C4-2B (cell line): Measurements from ENCODE around the gene ACP1.

ENCODE experiments used
- H3K27ac ChIP-seq: fragments of 450-650 bp; 2 replicates; pipeline ENCODE4 v1.5.1; 2017
- CTCF ChIP-seq: fragments of 450-650 bp; conservative IDR thresholded peaks from 2 replicates; pipeline ENCODE4 v1.5.1; 2017; ENCODE audit warnings: mild to moderate bottlenecking
- ZFX ChIP-seq: fragments of 450-650 bp; IDR thresholded peaks from 2 replicates; pipeline ENCODE4 v1.6.1; 2017

Gene ACP1

DNA sequence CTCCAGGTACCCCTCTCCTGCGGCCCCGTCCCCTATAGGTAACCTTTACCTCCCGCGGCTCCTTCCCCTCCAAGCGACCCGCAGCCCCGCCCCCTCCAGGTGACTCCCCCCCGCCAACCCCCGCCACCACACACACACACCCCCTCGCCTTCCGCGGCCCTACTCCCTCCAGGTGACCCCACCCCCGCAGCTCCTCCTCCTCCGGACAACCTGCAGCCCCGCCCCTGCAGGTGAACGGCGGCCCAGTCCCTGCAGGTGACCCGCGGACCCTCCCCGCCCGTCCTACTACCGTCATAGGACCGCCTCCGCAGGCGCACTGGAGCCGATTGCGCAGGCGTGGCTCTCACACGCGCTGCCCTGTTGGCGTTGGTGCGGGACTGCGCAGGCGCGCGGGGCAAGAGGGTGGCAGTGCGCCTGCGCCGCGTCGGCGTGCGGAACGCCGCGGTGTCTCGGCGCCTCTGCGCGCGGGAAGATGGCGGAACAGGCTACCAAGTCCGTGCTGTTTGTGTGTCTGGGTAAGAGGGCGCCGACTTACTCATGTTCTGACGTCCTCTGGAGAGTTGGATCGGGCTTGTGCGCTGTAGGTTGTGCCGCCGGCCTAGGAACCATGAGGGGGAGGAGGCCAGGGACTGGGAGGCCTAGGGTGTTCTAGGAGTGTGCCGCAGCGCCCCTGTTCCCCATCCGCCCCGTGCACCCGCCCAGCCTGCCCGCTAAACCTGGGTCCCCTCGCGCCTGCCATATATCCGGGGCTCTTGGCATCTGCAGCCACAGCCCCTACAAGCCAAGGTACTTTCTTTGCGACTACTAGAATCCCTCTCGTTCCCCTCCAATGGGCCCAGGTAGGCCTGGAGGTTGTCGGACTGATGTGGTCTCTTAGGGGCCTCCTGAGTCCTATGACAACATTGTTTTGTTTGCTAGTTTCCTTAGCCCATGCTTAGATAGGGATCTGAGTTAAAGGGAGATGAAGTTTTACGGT, at the start of gene ACP1:
Gene ACP1 (plus strand): TSS at position 455 of the 976 bp plus-strand sequence. CDS start 18 bp downstream, at position 473.
- H3K27ac ChIP-seq, result peak within 1 kb of the TSS; percentile 81
- TF ChIP-seq ZFX, result peak; percentile 83
- no peak for TF ChIP-seq CTCF

DNA sequence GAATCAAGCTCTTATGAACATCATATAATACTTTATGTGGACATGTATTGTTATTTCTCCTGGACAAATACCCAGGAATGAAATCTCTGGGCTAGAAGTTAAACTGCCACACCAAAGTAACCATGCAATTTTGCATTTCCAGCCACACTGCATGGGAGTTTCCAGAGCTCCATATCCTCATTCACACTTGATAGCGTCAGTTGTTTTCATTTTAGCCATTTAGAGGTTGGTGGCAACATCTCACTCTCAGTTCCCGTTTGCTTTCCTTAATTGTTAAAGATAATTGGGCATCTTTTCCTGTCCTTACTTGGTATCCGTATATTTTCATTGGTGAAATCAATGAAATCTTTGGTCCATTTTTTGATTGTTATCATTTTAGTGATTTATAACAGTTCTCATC, 48.7 kb upstream of the ACP1 start:
- H3K27ac ChIP-seq, result no peak overlapping the region
- TF ChIP-seq ZFX (no peak), CTCF (no peak)

DNA sequence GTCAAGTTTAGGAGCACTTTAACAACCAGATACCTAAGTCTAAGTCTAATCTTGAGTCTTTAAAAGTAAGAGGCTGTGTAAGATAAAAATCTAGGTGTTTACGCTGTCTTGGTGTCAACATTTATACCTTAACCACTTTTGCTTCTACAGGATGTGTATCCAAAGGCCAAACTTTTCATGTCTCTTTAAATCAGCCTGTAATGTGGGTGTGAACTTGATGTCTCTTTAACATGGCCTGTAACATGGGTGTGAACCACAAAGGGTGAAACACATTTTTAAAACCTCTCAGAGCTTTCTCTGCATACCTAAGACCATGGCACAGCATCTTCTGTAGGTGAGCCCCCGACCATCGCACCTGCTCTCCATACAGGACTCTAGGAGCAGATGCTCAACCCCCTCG, 41.3 kb upstream of the ACP1 start:
- TF ChIP-seq ZFX, result no peak
- no peak for TF ChIP-seq CTCF
- H3K27ac ChIP-seq, result no peak overlapping the region

DNA sequence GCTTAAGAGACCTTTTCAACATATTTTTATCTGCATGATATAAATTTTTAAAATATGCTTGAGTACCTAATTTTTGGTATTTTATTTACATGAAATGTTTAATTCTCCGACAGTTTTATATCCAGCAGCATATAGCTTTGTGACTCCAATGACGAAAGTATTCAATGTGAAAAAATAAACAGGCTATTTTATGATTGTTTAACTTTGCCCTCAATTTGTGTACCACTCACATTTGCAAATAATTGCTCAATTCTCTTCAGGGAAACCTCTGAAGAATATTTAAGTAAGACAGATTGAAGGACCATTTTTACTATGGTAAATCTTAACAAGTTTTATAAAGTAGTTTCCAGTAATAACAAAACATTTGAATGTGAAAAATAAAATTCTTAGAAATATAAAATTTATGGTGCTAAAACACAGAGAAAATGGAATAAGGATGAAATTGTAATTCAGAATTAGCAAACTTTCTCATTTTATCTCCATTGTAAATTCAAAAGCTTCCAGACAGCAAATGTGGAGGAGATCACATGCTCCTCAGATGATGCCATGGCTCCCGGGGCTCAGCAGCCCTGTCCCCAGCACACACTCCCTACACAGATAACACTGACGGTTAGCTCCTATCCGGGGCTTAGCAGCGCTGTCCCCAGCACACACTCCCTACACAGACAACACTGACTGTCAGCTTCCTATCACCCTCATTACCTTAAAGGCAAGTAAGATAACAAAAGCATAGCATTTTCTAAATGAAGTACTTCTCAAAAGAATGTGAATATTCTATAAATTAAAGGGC, 40.6 kb upstream of the ACP1 start:
- no peak overlapping the region for H3K27ac ChIP-seq
- TF ChIP-seq CTCF, result no peak
- TF ChIP-seq ZFX, result no peak

- no peak for TF ChIP-seq ZFX
- no peak for TF ChIP-seq CTCF
- no peak overlapping the region for H3K27ac ChIP-seq
These were observed 36.6 kb upstream of the ACP1 start for GRCh38 chr2:228115-228514.

DNA sequence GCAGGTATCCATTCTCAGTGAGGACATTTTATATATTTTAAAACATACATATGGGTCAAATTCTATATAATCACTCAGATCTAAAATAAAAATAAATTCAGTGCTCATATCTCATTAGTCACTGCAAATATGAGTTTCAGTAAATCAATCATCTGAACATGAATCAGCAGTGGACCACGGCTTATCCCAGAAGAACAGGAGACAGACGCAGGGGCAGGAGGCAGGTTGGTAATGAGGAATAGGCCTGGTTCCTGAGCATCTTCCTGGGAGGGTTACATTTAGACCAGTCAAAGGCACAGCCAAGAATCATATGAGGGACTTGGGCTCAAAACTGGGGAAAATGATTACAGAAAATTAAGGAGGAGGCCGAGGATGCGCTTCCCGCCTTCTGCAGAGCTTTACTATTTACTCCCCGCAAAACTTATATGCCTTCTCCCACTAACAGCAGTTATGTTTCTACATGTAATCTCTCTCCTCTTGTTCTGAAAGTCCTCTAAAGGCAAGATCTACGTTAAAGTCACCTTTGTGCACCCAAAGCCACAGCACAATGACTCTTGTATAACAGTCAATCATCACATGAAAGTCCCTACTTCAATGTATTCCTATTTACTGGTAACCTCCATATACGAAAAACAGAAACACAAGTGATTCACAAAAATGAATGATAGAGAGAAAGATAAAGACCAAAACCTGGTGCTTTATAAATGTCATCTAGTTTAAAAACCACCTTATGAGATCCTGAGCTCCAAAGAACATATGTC, 36.0 kb upstream of the ACP1 start:
- no peak overlapping the region for H3K27ac ChIP-seq
- TF ChIP-seq ZFX (no peak), CTCF (no peak)
